Right ventricle myocardium inferior (tissue), 1 donor: ENCODE measurements around the gene ETV5. TPM values are rescaled to one million over a fixed set of nuclear protein-coding genes. Genes with fewer than 3 reads are reported as not detected.
A peak's percentile ranks its signal among the peaks of the same experiment; 100 is the strongest.
"Not testable (repeated sequence)": the region's sequence is repeated elsewhere in the genome, so short reads cannot be mapped to it uniquely, and the experiment has no call there.

Experiments
- ATAC-seq: fragments of 200-7000 bp; cut with Tn5 transposase; one replicate; pipeline ENCODE4 v1.9.1; 2020; ENCODE audit warnings: mild to moderate bottlenecking, moderate library complexity
- DNase-seq: peaks from one replicate; pipeline ENCODE4 v3.0.0; 2021; ENCODE audit errors: missing footprints
- intact Hi-C: fragments of 100-400 bp; cut with DNase I; formaldehyde crosslinking; loops from one replicate; pipeline ENCODE4 v1.11.0; 2022
- total RNA-seq: library from RNA; stranded (reverse); fragmentation: NEBNext Ultra II Directional; extraction: Animal tissue kit (Norgen Biotek cat#: 25700); gene quantifications from one replicate; pipeline ENCODE4 v1.2.1, GENCODE V29; 2021
- donor health status: DM: no; HTN: yes; CAD: no; lungs with severe emphysema.

ETV5 gene
- total RNA-seq, 1 donor from 2014 or later, result 4.7 TPM

- ATAC-seq (no peak), DNase-seq (no peak)
- intact Hi-C loops, result no loop called here
Measured at GRCh38 chr3:186046838-186047237, 62.1 kb downstream of the ETV5 start.

DNA sequence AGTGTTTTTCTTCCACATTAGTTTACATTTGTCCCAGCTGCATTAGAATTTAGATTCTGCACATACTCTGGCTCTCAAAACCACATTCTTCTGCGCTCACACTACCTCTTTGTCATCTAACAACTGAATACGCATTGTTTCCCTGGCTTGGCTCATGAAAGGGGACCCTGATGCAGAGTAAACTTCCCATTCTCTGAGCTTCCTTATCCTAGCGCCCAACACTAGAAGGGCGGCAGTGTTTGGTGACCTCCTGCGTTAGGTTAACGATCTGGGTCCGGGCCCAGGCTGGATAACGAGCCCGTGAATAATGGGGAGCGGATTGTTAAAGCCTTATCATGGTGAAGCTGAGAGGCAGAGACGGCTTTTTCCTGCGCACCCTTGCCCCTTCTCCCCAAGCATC is 63.9 kb downstream of the ETV5 start:
- intact Hi-C loops, result no loop called here
- ATAC-seq (no peak), DNase-seq (no peak)

DNA sequence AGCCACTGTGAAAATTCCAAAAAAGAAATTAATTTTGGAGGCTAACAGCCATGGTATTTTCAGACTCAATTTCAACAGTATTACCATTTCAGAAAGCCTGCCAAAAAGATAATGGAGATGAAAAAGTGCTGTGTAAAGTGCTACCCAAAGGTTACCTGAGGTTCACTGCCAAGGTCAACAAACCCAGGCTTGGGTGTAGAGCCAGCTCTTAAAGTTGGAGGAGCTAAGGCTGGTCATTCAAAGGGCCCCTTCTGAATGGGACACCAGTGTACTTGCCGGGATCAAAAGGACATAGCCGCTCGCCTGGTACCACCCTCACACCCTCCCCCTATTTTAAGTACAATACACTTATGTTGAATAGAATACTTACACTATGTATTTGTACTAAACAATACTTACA is 64.5 kb downstream of the ETV5 start:
- ATAC-seq (no peak), DNase-seq (no peak)
- intact Hi-C loops, result no loop called here

DNA sequence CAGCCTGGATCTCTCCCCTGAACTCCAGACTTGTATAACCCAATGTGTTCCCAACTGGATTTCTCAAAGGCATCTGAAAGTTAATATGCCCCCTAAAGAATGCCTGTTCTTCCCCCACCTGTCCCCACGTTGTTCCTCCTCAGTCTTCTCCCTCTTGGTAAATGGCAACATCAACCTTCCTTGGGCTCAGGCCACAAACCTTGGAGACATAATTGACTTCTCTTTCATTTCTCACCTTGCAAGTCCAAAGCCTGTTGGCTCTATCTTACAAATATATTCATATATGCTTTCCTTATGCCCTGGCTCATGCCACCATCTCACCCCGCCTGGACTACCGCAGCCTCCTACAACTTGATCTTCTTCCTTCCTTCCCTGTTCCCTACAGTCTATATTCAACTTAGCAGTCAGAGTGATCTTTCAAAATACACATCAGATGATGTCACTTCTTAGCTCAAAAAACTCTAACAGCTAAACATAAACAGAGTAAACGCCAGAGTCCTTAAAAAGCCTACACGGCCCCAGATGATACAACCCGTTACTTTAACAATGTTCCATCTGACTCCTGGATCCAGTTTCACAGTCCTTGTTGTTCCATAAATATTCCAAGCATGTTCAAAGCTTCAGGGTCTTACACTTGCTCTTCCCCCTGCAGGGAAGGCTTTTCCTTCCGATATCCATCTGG is 66.2 kb downstream of the ETV5 start:
- DNase-seq, result no peak
- intact Hi-C loops, result no loop called here
- no peak for ATAC-seq

DNA sequence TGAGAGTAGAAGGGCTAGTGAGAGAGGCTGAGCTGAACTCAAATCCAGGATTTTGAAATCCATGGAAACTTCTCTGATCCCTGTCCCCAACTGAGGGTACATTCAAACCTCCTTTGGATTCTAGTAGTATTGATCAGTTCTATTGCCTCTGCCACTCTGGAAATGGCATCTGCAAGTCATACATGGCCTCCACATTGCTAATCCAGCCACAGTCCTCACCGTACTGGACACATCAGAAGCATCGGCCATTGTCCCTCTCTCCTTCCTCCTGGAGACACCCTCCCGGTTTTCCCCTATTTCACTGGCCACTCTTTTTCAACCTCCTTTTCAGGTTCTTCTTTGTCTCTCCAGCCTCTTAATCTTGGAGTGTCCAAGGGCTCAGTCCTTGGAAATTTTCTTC is 66.9 kb downstream of the ETV5 start:
- intact Hi-C loops, result no loop called here
- ATAC-seq (no peak), DNase-seq (no peak)

DNA sequence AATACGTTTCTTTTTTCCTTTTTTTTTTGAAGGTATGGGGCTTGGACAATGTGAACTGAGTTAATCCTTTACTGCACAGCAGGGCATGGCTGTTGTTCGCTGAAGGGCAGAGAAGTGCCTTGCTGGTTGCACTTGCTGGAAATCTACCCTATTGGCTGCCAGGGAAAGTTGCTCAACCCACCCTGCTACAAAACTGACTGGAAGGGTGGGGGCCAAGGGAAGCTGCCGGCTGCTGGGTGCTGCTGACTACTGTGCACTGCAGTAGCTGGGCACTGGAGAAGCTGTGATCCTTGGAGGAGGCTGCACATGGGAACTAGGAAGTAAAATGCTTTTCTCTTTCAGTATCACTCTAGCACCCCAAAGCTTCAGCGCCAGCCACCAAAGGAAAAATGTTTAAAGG is 70.5 kb downstream of the ETV5 start:
- DNase-seq, result no peak
- intact Hi-C loops, result no loop called here
- no peak for ATAC-seq

DNA sequence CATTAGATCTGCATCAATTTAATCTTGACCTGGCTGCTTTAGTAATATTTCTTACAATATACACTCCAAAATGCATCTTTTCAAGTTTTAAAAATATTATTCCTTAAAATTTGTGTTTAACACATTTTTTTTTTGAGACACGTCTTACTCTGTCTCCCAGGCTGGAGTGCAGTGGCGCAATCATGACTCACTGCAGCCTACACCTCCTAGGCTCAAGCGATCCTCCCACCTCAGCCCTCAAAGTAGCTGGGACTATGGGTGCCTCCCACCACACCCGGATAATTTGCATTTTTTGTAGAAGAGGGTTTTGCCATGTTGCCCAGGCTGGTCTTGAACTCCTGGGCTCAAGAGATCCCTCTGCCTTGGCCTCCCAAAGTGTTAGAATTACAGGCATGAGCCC is 73.6 kb downstream of the ETV5 start:
- DNase-seq (no peak), ATAC-seq (no peak)
- intact Hi-C loops, result no loop called here

- ATAC-seq, result no peak
- DNase-seq, result no peak
- intact Hi-C loops, result no loop called here
Measured at GRCh38 chr3:186032321-186032720, 76.6 kb downstream of the ETV5 start.

GRCh38 chr3:186025993-186026392 is 82.9 kb downstream of the ETV5 start:
- DNase-seq, ATAC-seq, intact Hi-C loops: not testable (repeated sequence)

DNA sequence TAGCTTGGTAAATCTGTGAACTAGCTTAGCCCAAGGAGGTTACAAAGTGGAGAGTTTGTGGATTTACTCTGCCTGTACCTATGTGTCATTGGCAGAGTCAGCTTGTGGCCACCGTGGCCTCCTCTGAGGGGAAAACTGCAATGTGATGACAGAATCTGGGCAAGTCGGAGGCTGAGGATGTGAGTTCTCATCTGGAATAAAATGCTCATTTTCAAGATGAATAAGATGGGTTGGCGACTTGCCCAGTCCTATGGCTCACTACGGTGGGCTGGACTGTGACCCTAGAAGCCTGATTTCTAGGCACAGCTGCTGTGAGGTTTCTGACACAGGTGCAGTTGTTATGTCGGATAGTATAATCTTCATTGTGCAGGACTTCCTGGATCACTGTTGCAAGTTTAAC is 83.7 kb downstream of the ETV5 start:
- DNase-seq (no peak), ATAC-seq (no peak)
- intact Hi-C loops, result no loop called here

- intact Hi-C loops, result no loop called here
- DNase-seq (no peak), ATAC-seq (peak; percentile 75)
Measured at GRCh38 chr3:186024210-186024609, 84.7 kb downstream of the ETV5 start.

GRCh38 chr3:186022931-186023330 is 86.0 kb downstream of the ETV5 start:
- DNase-seq, result no peak
- ATAC-seq, result no peak
- intact Hi-C loops, result no loop called here

DNA sequence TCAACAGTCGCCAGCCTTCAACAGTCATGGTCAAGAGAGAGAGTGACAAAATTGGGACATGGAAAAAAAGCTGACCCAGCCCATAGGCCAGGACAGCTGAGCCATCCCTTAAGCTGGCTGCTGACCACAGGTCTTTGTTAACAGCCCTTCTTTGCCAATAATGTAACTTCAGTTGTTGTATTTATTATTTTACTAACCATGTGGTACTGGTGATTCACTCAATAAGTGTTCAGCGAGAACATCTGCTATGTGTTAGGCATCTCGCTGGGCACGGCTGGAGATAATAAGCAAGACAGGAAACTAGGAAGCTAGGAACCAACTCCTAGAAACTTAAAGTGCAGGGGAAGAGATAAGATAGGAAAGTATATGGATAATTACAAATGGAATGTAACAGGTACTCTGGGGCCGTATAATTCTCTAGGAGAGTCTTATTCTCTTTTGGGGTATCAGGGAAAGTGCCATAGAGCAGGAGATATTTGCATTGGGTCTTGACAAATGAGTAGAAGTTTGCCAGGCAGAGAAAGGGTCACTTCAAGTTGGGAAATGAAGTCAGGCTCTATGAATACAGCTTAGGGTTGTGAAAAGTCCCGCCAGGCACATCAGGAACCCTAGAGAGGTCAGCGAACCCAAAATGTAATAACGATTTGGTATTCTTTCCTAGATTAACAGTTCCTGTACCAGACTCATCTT is 87.1 kb downstream of the ETV5 start:
- no peak for ATAC-seq
- DNase-seq, result no peak
- intact Hi-C loops, result no loop called here

GRCh38 chr3:186021250-186021649 is 87.6 kb downstream of the ETV5 start:
- intact Hi-C loops, ATAC-seq, DNase-seq: not testable (repeated sequence)

DNA sequence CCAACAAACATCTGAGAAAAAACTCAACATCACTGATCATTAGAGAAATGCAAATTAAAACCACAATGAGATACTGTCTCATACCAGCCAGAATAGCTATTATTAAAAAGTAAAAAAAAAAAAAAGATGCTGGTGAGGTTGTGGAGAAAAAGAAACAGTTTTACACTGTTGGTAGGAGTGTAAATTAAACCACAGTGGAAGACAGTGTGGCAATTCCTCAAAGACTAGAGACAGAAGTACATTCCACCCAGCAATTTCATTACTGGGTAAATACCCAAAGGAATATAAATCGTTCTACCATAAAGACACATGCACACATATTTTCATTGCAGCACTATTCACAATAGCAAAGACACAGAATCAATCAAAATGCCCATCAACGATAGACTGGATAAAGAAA is 89.6 kb downstream of the ETV5 start:
- DNase-seq, intact Hi-C loops, ATAC-seq: not testable (repeated sequence)

DNA sequence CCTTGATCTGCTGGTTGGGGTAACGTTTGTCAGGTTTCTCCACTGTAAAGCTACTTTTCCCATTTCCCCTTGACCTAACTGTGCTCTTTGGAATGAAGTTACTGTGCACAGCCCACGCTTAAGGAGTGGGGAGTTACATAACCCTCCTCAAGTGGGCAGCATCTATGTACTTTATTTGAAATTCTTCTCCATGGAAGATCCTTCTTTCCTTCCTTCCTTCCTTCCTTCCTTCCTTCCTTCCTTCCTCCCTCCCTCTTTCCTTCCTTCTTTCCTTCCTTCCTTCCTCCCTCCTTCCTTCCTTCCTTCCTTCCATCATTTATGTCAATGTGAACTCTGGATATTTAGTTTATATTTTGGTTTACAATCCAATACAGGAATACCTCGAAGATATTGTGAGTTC is 94.0 kb downstream of the ETV5 start:
- intact Hi-C loops, result no loop called here
- DNase-seq, result no peak
- no peak for ATAC-seq

DNA sequence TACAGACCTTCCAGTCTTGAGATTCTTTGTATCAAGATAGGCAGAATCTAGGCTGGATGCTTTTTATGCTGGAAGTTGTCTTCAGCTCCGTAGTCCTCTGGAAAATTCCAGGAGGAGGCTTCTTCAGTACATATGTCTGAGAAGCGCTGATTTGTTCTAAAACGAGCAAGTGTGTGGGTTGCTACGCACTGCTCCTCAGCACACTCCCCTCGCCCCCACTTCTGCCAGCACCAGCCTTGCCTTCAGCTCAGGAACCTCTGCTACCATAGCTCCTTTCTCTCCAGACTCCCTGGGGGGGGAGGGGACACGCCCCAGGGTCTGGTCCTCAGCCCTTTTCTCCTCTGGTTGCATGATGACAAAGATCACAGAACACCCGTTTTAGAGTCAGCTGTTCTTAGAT is 95.6 kb downstream of the ETV5 start:
- ATAC-seq, result no peak
- no peak for DNase-seq
- intact Hi-C loops, result no loop called here

GRCh38 chr3:186012137-186012536 is 96.8 kb downstream of the ETV5 start:
- DNase-seq, result no peak
- ATAC-seq, result no peak
- intact Hi-C loops, result no loop called here

DNA sequence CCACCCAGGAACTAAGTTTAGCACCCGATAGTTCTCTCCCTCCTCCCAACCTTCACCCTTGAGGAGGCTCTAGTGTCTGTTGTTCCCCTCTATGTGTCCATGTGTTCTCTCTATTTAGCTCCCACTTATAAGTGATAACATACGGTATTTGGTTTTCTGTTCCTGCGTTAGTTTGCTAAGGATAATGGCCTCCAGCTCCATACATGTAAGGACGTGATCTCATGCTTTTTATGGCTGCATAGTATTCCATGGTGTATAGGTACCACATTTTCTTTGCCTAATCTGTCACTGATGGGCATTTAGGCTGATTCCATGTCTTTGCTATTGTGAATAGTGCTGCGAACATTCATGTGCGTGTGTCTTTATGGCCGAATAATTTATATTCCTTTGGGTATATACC is 104.2 kb downstream of the ETV5 start:
- intact Hi-C loops, result no loop called here
- ATAC-seq (no peak), DNase-seq (no peak)

- intact Hi-C loops, result no loop called here
- ATAC-seq (no peak), DNase-seq (no peak)
Measured at GRCh38 chr3:186004209-186004608, 104.7 kb downstream of the ETV5 start.

GRCh38 chr3:186003610-186004009 is 105.3 kb downstream of the ETV5 start:
- DNase-seq (no peak), ATAC-seq (no peak)
- intact Hi-C loops, result no loop called here
